22Rv1 (cell line): Measurements from ENCODE around the gene DYRK1A.
"Not testable (repeated sequence)": the region's sequence is repeated elsewhere in the genome, so short reads cannot be mapped to it uniquely, and the experiment has no call there.

ENCODE experiments used
- ZFX ChIP-seq: fragments of 450-650 bp; IDR thresholded peaks from 2 replicates; pipeline ENCODE4 v1.6.1; 2017; ENCODE audit warnings: antibody characterized with exemption, borderline replicate concordance
- TF ChIP-seq, protein P1 (sequence below): fragments of 450-650 bp; IDR thresholded peaks from 2 replicates; pipeline ENCODE4 v1.5.1; 2017; ENCODE audit warnings: mild to moderate bottlenecking

DNA sequence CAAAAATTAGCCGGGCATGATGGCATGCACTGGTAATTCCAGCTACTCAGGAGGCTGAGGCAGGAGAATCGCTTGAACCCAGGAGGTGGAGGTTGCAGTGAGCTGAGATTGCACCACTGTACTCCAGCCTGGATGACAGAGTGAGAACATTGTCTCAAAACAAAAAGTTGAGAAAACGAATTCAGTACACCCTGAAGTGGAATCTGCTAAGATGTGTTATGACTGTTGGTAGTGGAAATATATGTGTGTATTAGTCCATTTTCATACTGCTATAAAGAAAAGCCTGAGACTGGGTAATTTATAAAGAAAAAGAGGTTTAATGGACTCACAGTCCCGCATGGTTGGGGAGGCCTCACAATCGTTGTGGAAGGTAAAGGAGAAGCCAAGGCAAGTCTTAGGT is 158.4 kb downstream of the DYRK1A start:
- TF ChIP-seq, protein P1, sequence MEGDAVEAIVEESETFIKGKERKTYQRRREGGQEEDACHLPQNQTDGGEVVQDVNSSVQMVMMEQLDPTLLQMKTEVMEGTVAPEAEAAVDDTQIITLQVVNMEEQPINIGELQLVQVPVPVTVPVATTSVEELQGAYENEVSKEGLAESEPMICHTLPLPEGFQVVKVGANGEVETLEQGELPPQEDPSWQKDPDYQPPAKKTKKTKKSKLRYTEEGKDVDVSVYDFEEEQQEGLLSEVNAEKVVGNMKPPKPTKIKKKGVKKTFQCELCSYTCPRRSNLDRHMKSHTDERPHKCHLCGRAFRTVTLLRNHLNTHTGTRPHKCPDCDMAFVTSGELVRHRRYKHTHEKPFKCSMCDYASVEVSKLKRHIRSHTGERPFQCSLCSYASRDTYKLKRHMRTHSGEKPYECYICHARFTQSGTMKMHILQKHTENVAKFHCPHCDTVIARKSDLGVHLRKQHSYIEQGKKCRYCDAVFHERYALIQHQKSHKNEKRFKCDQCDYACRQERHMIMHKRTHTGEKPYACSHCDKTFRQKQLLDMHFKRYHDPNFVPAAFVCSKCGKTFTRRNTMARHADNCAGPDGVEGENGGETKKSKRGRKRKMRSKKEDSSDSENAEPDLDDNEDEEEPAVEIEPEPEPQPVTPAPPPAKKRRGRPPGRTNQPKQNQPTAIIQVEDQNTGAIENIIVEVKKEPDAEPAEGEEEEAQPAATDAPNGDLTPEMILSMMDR = not testable (repeated sequence)
- not testable (repeated sequence) for TF ChIP-seq ZFX
